KMS-11 (cell line): ENCODE data around the gene GALNS.
"Not testable (repeated sequence)": the region's sequence is repeated elsewhere in the genome, so short reads cannot be mapped to it uniquely, and the experiment has no call there.

Source experiments
- H2AFZ ChIP-seq: fragments of 200-600 bp; sonication (generic); 2 replicates; pipeline ENCODE4 v1.6.1; 2016; ENCODE audit warnings: antibody characterized with exemption, mixed run types, low read depth
- H3K27ac ChIP-seq: fragments of 200-600 bp; sonication (generic); 2 replicates; pipeline ENCODE4 v1.6.1; 2016; ENCODE audit warnings: mild to moderate bottlenecking, mixed run types
- H3K27me3 ChIP-seq: fragments of 200-600 bp; sonication (generic); 2 replicates; pipeline ENCODE4 v1.6.1; 2017; ENCODE audit warnings: mild to moderate bottlenecking, low read depth, mixed run types, moderate library complexity; ENCODE audit not compliant: insufficient read depth
- H3K36me3 ChIP-seq: fragments of 200-600 bp; sonication (generic); 2 replicates; pipeline ENCODE4 v1.6.1; 2017; ENCODE audit warnings: mild to moderate bottlenecking, mixed run types; ENCODE audit not compliant: insufficient read depth
- H3K4me1 ChIP-seq: fragments of 200-600 bp; sonication (generic); 2 replicates; pipeline ENCODE4 v1.6.1; 2016; ENCODE audit warnings: mild to moderate bottlenecking, low read depth, mixed run types; ENCODE audit not compliant: poor library complexity, severe bottlenecking
- H3K4me2 ChIP-seq: fragments of 200-600 bp; sonication (generic); 2 replicates; pipeline ENCODE4 v1.7.0; 2016; ENCODE audit warnings: mild to moderate bottlenecking, mixed run types
- H3K4me3 ChIP-seq: fragments of 200-600 bp; sonication (generic); IDR thresholded peaks from 2 replicates; pipeline ENCODE4 v1.6.1; 2017; ENCODE audit warnings: low read depth, low read length, mixed read lengths; ENCODE audit not compliant: insufficient read depth
- H3K79me2 ChIP-seq: fragments of 200-600 bp; sonication (generic); 2 replicates; pipeline ENCODE4 v1.6.1; 2016; ENCODE audit warnings: low read depth, mixed run types; ENCODE audit not compliant: insufficient read depth
- H3K9ac ChIP-seq: fragments of 200-600 bp; sonication (generic); 2 replicates; pipeline ENCODE4 v1.6.1; 2016; ENCODE audit warnings: mild to moderate bottlenecking, mixed run types
- H4K20me1 ChIP-seq: fragments of 200-600 bp; sonication (generic); 2 replicates; pipeline ENCODE4 v1.6.1; 2016; ENCODE audit warnings: mild to moderate bottlenecking, mixed run types; ENCODE audit not compliant: insufficient read depth
- CTCF ChIP-seq: fragments of 200-600 bp; sonication (generic); conservative IDR thresholded peaks from 2 replicates; pipeline ENCODE4 v1.6.1; 2017; ENCODE audit warnings: low read depth, mild to moderate bottlenecking, antibody characterized with exemption, low read length, moderate library complexity, mixed read lengths

Gene GALNS

GRCh38 chr16:88827727-88828126 lies 29.0 kb downstream of the GALNS start:
- Histone ChIP-seq H3K79me2 (no peaks in the 10 kb centered on the region), H3K27ac (no peak overlapping the region), H3K4me2 (no peak overlapping the region), H2AFZ (no peak overlapping the region), H3K4me3 (no peak overlapping the region), H4K20me1 (no peaks in the 10 kb centered on the region), H3K36me3 (no peaks in the 10 kb centered on the region), H3K9ac (no peak overlapping the region), H3K4me1 (no peaks in the 10 kb centered on the region), H3K27me3 (no peaks in the 10 kb centered on the region)
- TF ChIP-seq CTCF, result no peak

- H3K4me3 ChIP-seq, result no peak overlapping the region
- no peaks in the 10 kb centered on the region for H3K79me2 ChIP-seq
- H3K4me2 ChIP-seq, result no peak overlapping the region
- no peaks in the 10 kb centered on the region for H3K36me3 ChIP-seq
- TF ChIP-seq CTCF, result no peak
- H3K27ac ChIP-seq, result no peak overlapping the region
- H3K9ac ChIP-seq, result no peak overlapping the region
- H3K27me3 ChIP-seq, result no peaks in the 10 kb centered on the region
- no peaks in the 10 kb centered on the region for H4K20me1 ChIP-seq
- H3K4me1 ChIP-seq, result no peaks in the 10 kb centered on the region
- H2AFZ ChIP-seq, result no peak overlapping the region
These were observed 30.5 kb downstream of the GALNS start for GRCh38 chr16:88826070-88826840.

GRCh38 chr16:88825146-88825545 lies 31.6 kb downstream of the GALNS start:
- no peak overlapping the region for H3K27ac ChIP-seq
- H3K79me2 ChIP-seq, result no peaks in the 10 kb centered on the region
- H3K4me3 ChIP-seq, result no peak overlapping the region
- H3K27me3 ChIP-seq, result no peaks in the 10 kb centered on the region
- no peak overlapping the region for H3K4me2 ChIP-seq
- no peaks in the 10 kb centered on the region for H3K4me1 ChIP-seq
- H3K9ac ChIP-seq, result no peak overlapping the region
- H2AFZ ChIP-seq, result no peak overlapping the region
- H4K20me1 ChIP-seq, result no peaks in the 10 kb centered on the region
- TF ChIP-seq CTCF, result no peak
- no peaks in the 10 kb centered on the region for H3K36me3 ChIP-seq

- no peaks in the 10 kb centered on the region for H3K36me3 ChIP-seq
These were observed 32.3 kb downstream of the GALNS start for GRCh38 chr16:88824256-88825077.

GRCh38 chr16:88823646-88824045 lies 33.1 kb downstream of the GALNS start:
- not testable (repeated sequence) for H3K79me2 ChIP-seq, H3K9ac ChIP-seq, H4K20me1 ChIP-seq, H3K27ac ChIP-seq, H3K4me3 ChIP-seq, H3K27me3 ChIP-seq, H2AFZ ChIP-seq, H3K4me2 ChIP-seq, H3K4me1 ChIP-seq, H3K36me3 ChIP-seq

More at GRCh38 chr16:88824256-88825077, 32.3 kb downstream of the GALNS start:
- H3K79me2 ChIP-seq, result no peaks in the 10 kb centered on the region
- H3K4me3 ChIP-seq, result no peak overlapping the region
- no peaks in the 10 kb centered on the region for H4K20me1 ChIP-seq
- no peak overlapping the region for H3K27ac ChIP-seq
- H3K27me3 ChIP-seq, result no peaks in the 10 kb centered on the region
- H3K4me2 ChIP-seq, result no peak overlapping the region
- no peak overlapping the region for H3K9ac ChIP-seq
- H3K4me1 ChIP-seq, result no peaks in the 10 kb centered on the region
- no peak for TF ChIP-seq CTCF
- H2AFZ ChIP-seq, result no peak overlapping the region
